SK-N-SH (cell line): ENCODE measurements around the gene HIBADH. TPM values are rescaled to one million over a fixed set of nuclear protein-coding genes. Genes with fewer than 3 reads are reported as not detected.

Source experiments
- CTCF ChIA-PET: fragments of 300-600, 350-600 bp; formaldehyde crosslinking; extraction: SDS; loops from one replicate; lab custom pipeline; 2021; lab: Yijun Ruan, JAX
- POLR2A ChIA-PET: fragments of 350-600 bp; sonication (Branson Sonifier 250); formaldehyde crosslinking; extraction: SDS; loops from one replicate; lab custom pipeline; 2020; ENCODE audit warnings: antibody characterized with exemption, inconsistent platforms; lab: Yijun Ruan, JAX
- DNase-seq: peaks from one replicate; pipeline ENCODE4 v3.0.0; 2012
- H2AFZ ChIP-seq: fragments of 200-600 bp; sonication (generic); 2 replicates; pipeline ENCODE4 v1.8.1; 2016; ENCODE audit warnings: antibody characterized with exemption, mild to moderate bottlenecking, low read depth
- H3F3A ChIP-seq: fragments of 200-600 bp; sonication (generic); replicated peaks from 2 replicates; pipeline ENCODE3; 2016; ENCODE audit warnings: antibody characterized with exemption, mild to moderate bottlenecking; ENCODE audit not compliant: insufficient read depth
- H3K27ac ChIP-seq, 2 experiments: fragments of 200-500 bp in 1 of 2; fragments of 200-600 bp in 1 of 2; sonication (Bioruptor generic) in 1 of 2; sonication (generic), shearing (Covaris generic) in 1 of 2; 2 replicates each; pipeline versions ENCODE4 v1.5.1 to v1.6.1; 2014 to 2016; ENCODE audit warnings: low read depth in 2 of 2, inconsistent platforms in 1 of 2, low read length in 1 of 2, mild to moderate bottlenecking in 1 of 2, mixed read lengths in 1 of 2
- H3K27me3 ChIP-seq: fragments of 200-600 bp; sonication (generic), shearing (Covaris generic); 2 replicates; pipeline ENCODE4 v1.6.1; 2016; ENCODE audit warnings: mixed run types; ENCODE audit not compliant: insufficient read depth
- H3K36me3 ChIP-seq, 2 experiments: fragments of 200-500 bp in 1 of 2; fragments of 200-600 bp in 1 of 2; sonication (Bioruptor generic) in 1 of 2; sonication (generic) in 1 of 2; replicated peaks in 1 of 2; 2 replicates each; pipeline versions ENCODE3 to v1.5.1; 2014 to 2016; ENCODE audit warnings: low read length in 1 of 2, mild to moderate bottlenecking in 1 of 2; ENCODE audit not compliant: insufficient read depth in 2 of 2, control insufficient read depth in 1 of 2
- H3K4me1 ChIP-seq, 2 experiments: fragments of 200-500 bp in 1 of 2; fragments of 200-600 bp in 1 of 2; sonication (Bioruptor generic) in 1 of 2; sonication (generic), shearing (Covaris generic) in 1 of 2; 2 replicates each; pipeline versions ENCODE4 v1.5.1 to v1.6.1; 2014 to 2016; ENCODE audit warnings: low read depth in 1 of 2, low read length in 1 of 2, mixed run types in 1 of 2; ENCODE audit not compliant: insufficient read depth in 2 of 2, control insufficient read depth in 1 of 2
- H3K4me2 ChIP-seq: fragments of 200-600 bp; sonication (generic), shearing (Covaris generic); 2 replicates; pipeline ENCODE4 v1.6.1; 2017; ENCODE audit warnings: mixed run types
- H3K4me3 ChIP-seq, 2 experiments: fragments of 200-500 bp in 1 of 2; fragments of 200-600 bp in 1 of 2; sonication (Bioruptor generic) in 1 of 2; sonication (generic), shearing (Covaris generic) in 1 of 2; 2 replicates each; pipeline versions ENCODE4 v1.5.1 to v1.8.1; 2014 to 2016; ENCODE audit warnings: low read depth in 2 of 2, inconsistent platforms in 1 of 2, low read length in 1 of 2, mild to moderate bottlenecking in 1 of 2, mixed read lengths in 1 of 2, moderate library complexity in 1 of 2
- H3K79me2 ChIP-seq: fragments of 200-600 bp; sonication (generic); 2 replicates; pipeline ENCODE4 v1.8.1; 2017; ENCODE audit warnings: mild to moderate bottlenecking; ENCODE audit not compliant: insufficient read depth
- H3K9ac ChIP-seq: fragments of 200-600 bp; sonication (generic); 2 replicates; pipeline ENCODE4 v1.6.1; 2017; ENCODE audit warnings: mixed run types
- H3K9me2 ChIP-seq: fragments of 200-600 bp; sonication (generic); 2 replicates; pipeline ENCODE4 v1.6.1; 2017; ENCODE audit warnings: mixed run types
- H3K9me3 ChIP-seq: fragments of 200-600 bp; sonication (generic); 2 replicates; pipeline ENCODE4 v1.6.1; 2017; ENCODE audit warnings: mixed run types, mild to moderate bottlenecking, moderate library complexity
- H4K20me1 ChIP-seq: fragments of 200-600 bp; sonication (generic); 2 replicates; pipeline ENCODE4 v1.6.1; 2017; ENCODE audit warnings: mild to moderate bottlenecking, mixed run types; ENCODE audit not compliant: insufficient read depth
- CHD2 ChIP-seq: fragments of 150-350 bp; IDR thresholded peaks from 2 replicates; pipeline ENCODE4 v1.6.1; 2018; ENCODE audit warnings: low read length; ENCODE audit not compliant: partially characterized antibody
- FOXJ3 ChIP-seq: sonication (generic); formaldehyde crosslinking; IDR thresholded peaks from 2 replicates; pipeline ENCODE4 v1.5.1; 2020; ENCODE audit warnings: mild to moderate bottlenecking, missing genetic modification reagents
- FOXM1 ChIP-seq: IDR thresholded peaks from 2 replicates; pipeline ENCODE4 v1.4.0; 2012; ENCODE audit warnings: low read depth, mild to moderate bottlenecking
- GATA2 ChIP-seq: sonication (generic); formaldehyde crosslinking; IDR thresholded peaks from 2 replicates; pipeline ENCODE4 v1.5.0; 2020; ENCODE audit warnings: mild to moderate bottlenecking, missing genetic modification reagents
- IRF3 ChIP-seq: fragments of 150-350 bp; IDR thresholded peaks from 2 replicates; pipeline ENCODE4 v1.6.1; 2016; ENCODE audit warnings: mild to moderate bottlenecking, low read depth, low read length
- JUND ChIP-seq: IDR thresholded peaks from 2 replicates; pipeline ENCODE4 v1.4.0; 2012
- MAX ChIP-seq: IDR thresholded peaks from 2 replicates; pipeline ENCODE4 v1.4.0; 2012; ENCODE audit warnings: low read depth
- MXI1 ChIP-seq: IDR thresholded peaks from 2 replicates; pipeline ENCODE4 v1.6.1; 2012; ENCODE audit warnings: mild to moderate bottlenecking, low read depth, low read length, improper control_type of control experiment
- POLR2AphosphoS5 ChIP-seq: IDR thresholded peaks from 2 replicates; pipeline ENCODE4 v1.6.1; 2012; ENCODE audit warnings: low read depth, low read length
- RFX5 ChIP-seq: IDR thresholded peaks from 2 replicates; pipeline ENCODE4 v1.6.1; 2012; ENCODE audit warnings: mild to moderate bottlenecking, improper control_type of control experiment, low read length
- SMC3 ChIP-seq: IDR thresholded peaks from 2 replicates; pipeline ENCODE4 v1.6.1; 2012; ENCODE audit warnings: low read depth, low read length, improper control_type of control experiment
- TEAD4 ChIP-seq: IDR thresholded peaks from 2 replicates; pipeline ENCODE4 v1.4.0; 2012; ENCODE audit warnings: mild to moderate bottlenecking, borderline replicate concordance; ENCODE audit not compliant: insufficient read depth
- USF1 ChIP-seq: IDR thresholded peaks from 2 replicates; pipeline ENCODE4 v1.4.0; 2012; ENCODE audit warnings: low read depth, borderline replicate concordance
- YY1 ChIP-seq: IDR thresholded peaks from 2 replicates; pipeline ENCODE4 v1.4.0; 2012; ENCODE audit warnings: low read depth, mild to moderate bottlenecking
- ZBTB33 ChIP-seq: IDR thresholded peaks from 2 replicates; pipeline ENCODE4 v1.4.0; 2012; ENCODE audit warnings: low read depth, borderline replicate concordance
- WGBS: methylation state at CpG from one replicate; pipeline ENCODE4 v1.1.6; 2017; ENCODE audit warnings: low lambda C conversion rate; 5-methylcytosine and 5-hydroxymethylcytosine counted together
- polyA plus RNA-seq, 3 experiments: library from polyadenylated mRNA; depleted of rRNA; stranded (reverse); fragments of >200 nt; gene quantifications; 2 replicates each; pipeline ENCODE4 v1.2.3, GENCODE V29; 2012

Gene HIBADH
- polyA plus RNA-seq, 1 of the 3 experiments (the other 2 are of a cell fraction) = 71.8 TPM

GRCh38 chr7:27693794-27694193 is 31.1 kb upstream of the HIBADH start:
- H3K4me3 ChIP-seq = no peak overlapping the region
- no peaks in the 10 kb centered on the region for H3K27me3 ChIP-seq
- no peak for DNase-seq
- no peaks in the 10 kb centered on the region for H3F3A ChIP-seq
- H2AFZ ChIP-seq = peak overlapping the region; percentile 50; the same call in 1 of the 2 replicates
- no peak for TF ChIP-seq CHD2
- TF ChIP-seq USF1 = no peak
- no peak for TF ChIP-seq YY1
- TF ChIP-seq MAX = no peak
- no peak for TF ChIP-seq FOXJ3 (CRISPR knock-in tag)
- TF ChIP-seq MXI1 = no peak
- TF ChIP-seq ZBTB33 = no peak
- no peak for TF ChIP-seq RFX5
- TF ChIP-seq GATA2 (CRISPR knock-in tag) = no peak
- TF ChIP-seq TEAD4 = no peak
- TF ChIP-seq POLR2AphosphoS5 = no peak
- TF ChIP-seq FOXM1 = no peak
- no peak for TF ChIP-seq JUND
- TF ChIP-seq SMC3 = no peak
- TF ChIP-seq IRF3 = no peak
- no peak overlapping the region for H3K4me2 ChIP-seq
- no peaks in the 10 kb centered on the region for H3K9me3 ChIP-seq
- no peaks in the 10 kb centered on the region for H3K79me2 ChIP-seq
- H3K9me2 ChIP-seq = no peaks in the 10 kb centered on the region
- no peak overlapping the region for H3K27ac ChIP-seq
- no peaks in the 10 kb centered on the region for H4K20me1 ChIP-seq
- H3K4me1 ChIP-seq = peaks cover 0 to 9% of the 10 kb centered on the region in 2 experiments; a peak in 2 of 4 replicates
- ChIA-PET CTCF (interaction anchor here (0.9 to 1.5 kb wide), 5 partner anchors 11 to 327 kb away, joined by 3 to 4 read pairs (median 3); partner anchors contain the start of gene HIBADH), POLR2A (no interaction called here)
- WGBS = 79% methylated on average over 3 of the region's 3 CpGs
- H3K9ac ChIP-seq = no peak overlapping the region
- H3K36me3 ChIP-seq = no peaks in the 10 kb centered on the region
